Activated naive CD4-positive, alpha-beta T cell treated with anti-CD3 and anti-CD28 coated beads, Interleukin-2, amount 50 U/mL, for 72 hours (primary cell): Measurements from ENCODE around the gene NFKBIE. TPM values are rescaled to one million over a fixed set of nuclear protein-coding genes. Genes with fewer than 3 reads are reported as not detected.
A peak's percentile ranks its signal among the peaks of the same experiment; 100 is the strongest.

ENCODE experiments used
- ATAC-seq, 2 donors: fragments of 150-1000 bp; cut with Tn5 transposase; 2 replicates each; pipeline ENCODE4 v1.10.0; 2021; ENCODE audit warnings: mild to moderate bottlenecking in 2 of 2, moderate library complexity in 2 of 2
- DNase-seq, 2 donors: peaks; one replicate each; pipeline ENCODE4 v3.0.0; 2021 to 2022; ENCODE audit warnings: low spot score in 2 of 2
- H3K27ac Mint-ChIP-seq, 2 donors: one replicate each; pipeline ENCODE4 v1.8.0; 2022; ENCODE audit warnings: mild to moderate bottlenecking in 2 of 2, mixed read lengths in 2 of 2
- H3K36me3 Mint-ChIP-seq, 2 donors: one replicate each; pipeline ENCODE4 v1.8.0; 2022; ENCODE audit warnings: mixed read lengths in 2 of 2
- H3K9me3 Mint-ChIP-seq, 2 donors: one replicate each; pipeline ENCODE4 v1.8.0; 2022; ENCODE audit warnings: mixed read lengths in 2 of 2
- total RNA-seq, 2 donors: library from RNA; stranded (reverse); gene quantifications; one replicate each; pipeline ENCODE4 v1.2.3, GENCODE V29; 2022

Gene NFKBIE
- total RNA-seq, 2 donors from 2014 or later = 17.7 to 19.9 TPM

DNA sequence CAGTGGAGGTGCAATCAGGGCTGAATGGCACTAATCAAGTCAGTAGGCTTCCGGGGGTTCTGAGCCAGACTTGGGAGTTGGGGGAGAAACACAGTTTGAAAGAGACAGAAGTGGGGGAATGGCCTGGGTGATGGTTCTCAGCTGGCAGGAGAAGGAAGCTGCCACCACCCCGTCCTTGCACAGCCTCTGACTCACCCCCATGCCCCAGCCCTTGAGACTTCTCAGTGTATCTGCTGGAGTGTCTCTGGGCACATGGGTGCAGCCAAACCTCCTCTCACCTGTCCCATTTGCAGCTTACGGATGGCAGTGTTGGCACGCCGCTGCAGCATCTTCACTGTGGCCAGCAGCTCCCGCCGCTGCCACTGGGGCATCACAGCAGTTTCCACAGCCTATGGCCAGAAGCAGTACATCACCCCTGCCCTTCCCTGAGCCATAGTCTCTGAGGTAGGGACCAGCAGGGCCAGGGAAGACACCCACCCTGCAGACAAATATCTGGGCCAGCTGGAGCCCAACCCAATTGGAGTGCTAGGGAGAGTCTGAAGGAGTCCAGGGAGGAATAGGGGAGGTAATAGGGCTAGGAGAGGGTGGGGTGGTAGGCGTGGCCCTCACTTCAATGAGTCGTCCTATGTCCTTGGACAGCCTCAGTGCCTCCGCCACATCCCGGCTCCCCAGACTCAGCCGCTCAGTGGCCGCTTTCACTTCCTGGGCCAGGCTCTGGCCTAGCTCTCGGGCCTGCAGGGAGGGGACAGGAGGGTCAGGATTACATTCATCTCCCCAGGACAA, 36.6 kb upstream of the NFKBIE start:
- ATAC-seq (no peak), DNase-seq (no peak)
- Mint-ChIP-seq H3K36me3 (peaks cover 5 to 18% of the 10 kb centered on the region in 2 donors), H3K9me3 (no peaks in the 10 kb centered on the region), H3K27ac (peak overlapping the region in 1 of 2 donors; percentile 15)

DNA sequence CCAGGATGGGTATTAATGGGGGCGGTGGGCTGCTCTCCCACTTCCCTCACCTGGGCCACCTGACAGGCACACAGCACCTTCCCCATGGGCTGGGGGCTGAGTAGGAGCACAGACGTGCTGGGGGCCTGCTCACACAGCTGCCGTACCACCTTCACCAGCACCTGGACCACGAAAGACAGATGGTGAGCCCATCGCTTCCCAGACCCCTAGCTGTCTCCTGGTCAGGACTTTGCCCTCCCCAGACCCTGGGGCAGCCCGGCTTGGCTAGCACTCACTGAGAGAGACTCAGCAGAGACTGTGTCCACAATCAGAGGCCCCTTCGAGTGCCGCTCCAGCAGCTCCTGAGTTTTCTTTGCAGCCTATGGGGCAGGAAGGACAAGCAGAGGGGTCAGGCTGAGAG, 35.8 kb upstream of the NFKBIE start:
- ATAC-seq (no peak), DNase-seq (no peak)
- peak overlapping the region in 1 of 2 donors; percentile 26 for H3K27ac Mint-ChIP-seq
- H3K9me3 Mint-ChIP-seq = no peaks in the 10 kb centered on the region
- peaks cover 5 to 18% of the 10 kb centered on the region in 2 donors for H3K36me3 Mint-ChIP-seq

DNA sequence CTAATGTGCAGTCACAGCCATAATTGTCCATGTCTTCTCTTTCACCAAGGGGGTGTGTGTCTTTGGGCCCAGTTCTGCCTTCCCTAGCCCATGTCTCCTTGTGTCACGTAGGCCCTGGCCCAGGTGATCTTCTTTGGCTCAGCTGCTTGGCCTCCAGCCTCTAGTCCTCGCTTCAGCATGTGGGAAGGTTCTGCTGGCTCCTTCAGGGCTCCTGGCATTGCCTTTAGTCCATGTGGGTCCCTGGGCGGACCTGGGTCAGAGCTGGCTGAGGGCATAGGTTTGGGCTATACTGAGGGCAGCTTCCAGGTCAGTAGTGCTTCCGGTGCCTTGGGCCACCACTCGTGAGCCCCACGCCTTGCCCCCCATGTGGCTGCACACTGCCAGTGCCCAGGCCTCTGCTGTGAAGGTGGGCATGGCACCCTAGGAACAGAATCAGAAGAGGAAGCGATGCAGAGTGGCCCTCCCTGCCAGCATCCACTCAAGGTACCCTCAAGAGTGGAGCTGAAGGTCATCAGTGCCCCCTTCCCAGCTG, 35.0 kb upstream of the NFKBIE start:
- DNase-seq (no peak), ATAC-seq (no peak)
- H3K9me3 Mint-ChIP-seq = no peaks in the 10 kb centered on the region
- peak overlapping the region in 1 of 2 donors; percentile 26 for H3K27ac Mint-ChIP-seq
- peaks cover 5 to 11% of the 10 kb centered on the region in 2 donors for H3K36me3 Mint-ChIP-seq

DNA sequence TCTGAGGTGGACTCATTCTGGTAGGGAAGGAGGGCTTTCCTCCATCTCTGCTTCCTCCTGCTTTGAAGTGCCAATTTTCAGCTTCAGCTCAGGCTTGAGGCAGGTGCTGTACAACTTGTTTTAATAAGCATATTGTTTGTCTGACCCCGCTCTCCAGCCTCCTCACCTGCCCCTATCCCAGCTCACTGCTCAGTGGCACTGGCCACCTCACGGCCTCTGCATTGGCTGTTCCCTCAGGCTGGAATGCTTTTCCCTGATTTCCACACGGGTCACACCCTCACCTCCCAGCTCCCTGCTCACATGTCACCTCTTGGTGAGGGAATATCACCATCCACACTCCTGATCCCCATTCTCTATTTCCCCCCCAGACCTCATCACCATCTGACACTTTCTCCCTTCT, 33.5 kb upstream of the NFKBIE start:
- no peak overlapping the region for H3K27ac Mint-ChIP-seq
- ATAC-seq (no peak), DNase-seq (no peak)
- H3K9me3 Mint-ChIP-seq = no peaks in the 10 kb centered on the region
- peaks cover 5 to 11% of the 10 kb centered on the region in 2 donors for H3K36me3 Mint-ChIP-seq

DNA sequence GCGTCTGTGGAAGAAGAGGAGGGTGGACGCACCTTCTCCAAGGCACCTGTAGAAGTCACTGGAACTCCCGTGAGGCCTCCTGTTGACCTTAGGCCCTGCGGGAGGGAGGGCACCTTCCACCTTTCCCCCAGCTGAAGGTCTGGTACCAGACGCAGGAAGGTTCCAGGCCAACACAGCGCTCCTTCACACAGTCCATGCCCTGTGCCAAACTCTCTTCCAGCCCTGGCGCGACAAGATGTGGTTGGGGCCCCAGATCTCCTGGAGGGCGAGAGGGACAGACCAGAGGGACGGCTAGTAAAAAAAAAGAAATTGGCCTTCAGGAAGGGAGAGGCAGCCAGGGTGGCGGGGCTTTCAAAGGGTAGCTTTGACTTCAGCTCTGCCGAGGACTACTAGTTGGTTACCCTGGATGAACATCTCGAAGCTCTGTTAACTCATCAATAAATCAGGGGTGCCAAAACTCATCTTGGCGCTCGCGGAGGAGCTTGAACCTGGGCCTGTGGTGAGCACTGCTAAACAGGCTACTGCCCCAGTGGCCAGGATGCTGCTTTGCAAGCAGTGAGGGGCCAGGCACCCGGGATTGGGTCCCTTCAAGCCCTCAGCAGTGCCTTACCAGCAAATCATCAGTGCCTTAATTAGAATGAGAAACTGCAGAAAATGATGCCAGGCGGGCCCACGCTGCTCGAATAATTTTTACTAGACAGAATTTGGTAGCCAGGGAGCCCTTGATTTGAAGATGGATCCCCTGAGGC, 32.9 kb upstream of the NFKBIE start:
- Mint-ChIP-seq H3K9me3 (no peaks in the 10 kb centered on the region), H3K27ac (no peak overlapping the region), H3K36me3 (peaks cover 5 to 11% of the 10 kb centered on the region in 2 donors)
- ATAC-seq (no peak), DNase-seq (no peak)

DNA sequence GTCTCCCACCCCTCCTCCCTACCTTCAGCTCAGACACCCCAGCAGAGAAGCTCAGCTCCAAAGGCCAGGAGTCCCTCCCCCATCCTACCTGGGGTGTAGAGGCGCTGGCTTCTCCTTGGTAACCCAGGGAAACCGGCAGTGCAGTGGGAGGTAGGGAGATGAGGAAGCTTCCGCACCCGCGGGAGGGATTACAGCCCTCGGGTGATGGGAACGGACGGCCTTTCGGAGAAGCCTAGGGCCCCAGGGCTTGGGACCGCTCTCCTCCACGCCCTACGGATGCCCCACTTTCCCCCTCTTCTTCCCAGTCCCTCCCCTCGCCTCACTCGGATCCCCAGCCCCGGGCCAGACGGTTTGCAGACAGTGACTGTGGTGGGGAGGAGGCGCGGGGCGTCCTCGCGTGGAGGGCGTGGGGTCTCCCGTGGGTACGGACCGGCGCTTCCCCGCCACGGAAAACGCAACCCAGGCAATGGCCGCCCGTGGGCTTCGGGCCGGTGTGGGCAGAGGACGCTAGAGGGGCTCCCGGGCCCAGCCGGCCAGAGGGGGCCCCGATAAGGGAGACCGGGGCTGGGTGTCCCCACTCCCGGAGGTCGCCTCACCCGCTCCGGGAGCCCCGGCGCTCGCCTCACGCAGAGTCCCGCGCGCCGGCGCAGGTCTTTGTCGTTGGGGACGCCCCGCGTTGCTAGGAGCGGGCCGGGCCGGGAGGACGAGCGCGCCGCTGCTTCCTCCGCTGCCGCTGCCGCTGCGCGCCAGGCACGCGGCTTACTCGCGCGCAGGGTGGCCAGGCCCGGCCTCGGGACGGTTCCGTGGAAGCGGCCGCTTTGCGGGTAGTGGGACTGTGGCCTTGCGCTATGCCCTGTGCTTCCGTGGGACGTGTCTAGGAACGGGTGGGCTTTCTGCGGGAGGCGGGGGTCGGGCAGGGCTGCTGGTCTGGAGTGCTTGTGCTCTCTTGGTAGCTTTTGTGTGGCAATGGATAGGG, 32.0 kb upstream of the NFKBIE start:
- DNase-seq = peak in 1 of 2 donors; percentile 56
- Mint-ChIP-seq H3K9me3 (no peaks in the 10 kb centered on the region), H3K36me3 (peaks cover 5 to 11% of the 10 kb centered on the region in 2 donors), H3K27ac (no peak overlapping the region)
- ATAC-seq = peak; percentile 75 to 80

DNA sequence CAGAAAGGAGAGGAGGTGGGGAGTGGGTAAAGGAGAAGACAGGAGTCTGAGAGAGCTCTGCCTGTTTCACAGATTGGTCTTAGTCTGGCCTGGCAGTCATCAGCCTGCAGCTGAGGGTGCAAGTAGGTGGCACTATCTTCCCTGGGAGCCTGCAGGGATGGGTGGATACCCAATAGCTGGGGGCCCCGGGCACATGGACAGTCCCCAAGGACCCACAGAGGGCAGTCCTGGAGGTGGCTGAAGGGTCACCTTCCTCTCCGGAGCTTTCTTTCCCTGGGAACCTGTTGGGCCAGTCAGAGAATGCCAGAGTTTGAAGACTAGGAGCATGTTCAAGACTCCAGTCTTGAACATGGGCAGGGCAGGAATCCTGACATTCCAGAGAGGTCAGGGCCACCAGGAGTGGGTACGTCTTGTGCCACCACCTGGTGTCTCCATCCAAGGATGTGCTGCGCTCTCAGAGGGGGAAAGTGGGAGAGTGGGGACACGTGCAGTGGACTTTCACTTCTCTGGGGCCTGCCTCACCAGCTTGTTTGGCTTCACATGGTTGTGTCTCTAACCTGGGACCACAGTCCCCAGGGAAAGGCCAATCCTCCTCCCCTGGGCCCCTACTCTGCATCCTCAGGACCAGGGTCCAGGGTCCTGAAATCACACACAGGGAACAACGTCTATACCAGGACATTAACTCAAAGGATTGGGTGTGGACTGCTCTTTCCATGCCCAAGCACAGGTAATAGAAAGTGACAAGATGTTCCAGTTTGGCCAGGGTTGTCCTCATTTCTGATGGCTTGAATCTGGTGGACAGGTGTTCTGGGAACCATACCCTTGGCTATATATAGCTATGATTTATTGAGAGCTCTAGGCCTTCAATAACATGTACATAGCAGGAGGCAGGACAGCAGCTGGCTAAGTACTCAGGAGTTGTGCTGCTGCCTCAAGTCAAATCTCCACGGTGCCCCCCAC, 29.8 kb upstream of the NFKBIE start:
- peaks cover 0 to 1% of the 10 kb centered on the region in 2 donors for H3K36me3 Mint-ChIP-seq

DNA sequence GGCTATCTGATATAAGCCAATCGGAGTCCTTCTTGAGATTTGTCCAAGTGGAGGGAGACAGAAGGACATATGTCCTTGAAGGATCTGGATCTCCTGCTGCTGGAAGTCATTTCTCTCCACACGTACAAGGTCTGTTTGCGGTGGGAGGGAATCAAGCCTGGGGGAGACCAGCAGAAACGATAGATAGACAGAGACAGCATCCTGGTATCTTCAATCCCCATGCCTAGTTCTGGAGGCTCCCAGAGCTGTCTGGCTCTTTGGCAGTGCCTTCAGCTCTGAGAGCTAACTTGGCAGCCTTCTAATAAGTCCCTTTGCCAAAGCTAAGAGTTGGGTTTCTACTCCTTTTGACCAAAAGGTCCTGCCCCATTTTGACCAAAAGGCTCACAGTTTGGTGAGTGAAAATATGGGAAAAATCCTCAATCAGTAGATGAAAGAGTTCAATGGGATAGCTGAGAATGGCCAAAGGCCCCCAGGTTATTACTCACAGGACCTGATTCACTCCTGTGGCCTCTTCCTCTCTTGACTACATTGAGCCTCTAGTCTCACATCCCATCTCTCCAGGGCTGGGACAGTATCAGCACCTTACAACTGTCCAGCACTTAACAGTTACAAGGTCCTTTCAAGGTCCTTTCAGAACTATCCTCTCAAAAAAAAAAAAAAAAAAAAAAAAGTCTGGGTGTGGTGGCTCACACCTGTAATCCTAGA, 27.5 kb upstream of the NFKBIE start:
- no peak overlapping the region for H3K27ac Mint-ChIP-seq
- peak in 1 of 2 donors; percentile 42 for ATAC-seq

More for the DNA sequence above, 29.8 kb upstream of the NFKBIE start:
- ATAC-seq = no peak
- H3K27ac Mint-ChIP-seq = no peak overlapping the region
- DNase-seq = no peak
- no peaks in the 10 kb centered on the region for H3K9me3 Mint-ChIP-seq

DNA sequence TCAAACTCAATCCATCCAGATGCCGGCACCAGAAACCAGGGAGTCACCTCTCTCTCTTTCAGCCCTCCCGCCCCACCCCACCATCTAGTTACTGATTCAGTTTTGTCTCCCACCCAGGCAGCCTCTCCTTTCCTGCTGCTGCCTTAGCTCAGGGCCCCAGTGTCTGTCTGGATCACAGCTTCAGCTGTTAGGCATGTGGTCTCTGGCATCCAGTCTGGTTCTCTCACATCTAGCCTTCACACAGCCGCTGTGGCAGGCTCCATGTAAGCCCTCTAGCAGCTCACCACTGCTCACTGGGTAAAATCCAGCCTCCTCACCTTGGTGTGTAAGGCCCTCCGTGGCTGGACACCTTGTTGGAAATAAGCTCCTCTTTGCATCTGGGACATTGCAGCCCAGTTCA, 26.5 kb upstream of the NFKBIE start:
- ATAC-seq = peak in 1 of 2 donors; percentile 21
- Mint-ChIP-seq H3K27ac (no peak overlapping the region), H3K36me3 (no peaks in the 10 kb centered on the region), H3K9me3 (no peaks in the 10 kb centered on the region)
- no peak for DNase-seq

More for the DNA sequence above, 27.5 kb upstream of the NFKBIE start:
- Mint-ChIP-seq H3K9me3 (no peaks in the 10 kb centered on the region), H3K36me3 (no peaks in the 10 kb centered on the region)
- no peak for DNase-seq

DNA sequence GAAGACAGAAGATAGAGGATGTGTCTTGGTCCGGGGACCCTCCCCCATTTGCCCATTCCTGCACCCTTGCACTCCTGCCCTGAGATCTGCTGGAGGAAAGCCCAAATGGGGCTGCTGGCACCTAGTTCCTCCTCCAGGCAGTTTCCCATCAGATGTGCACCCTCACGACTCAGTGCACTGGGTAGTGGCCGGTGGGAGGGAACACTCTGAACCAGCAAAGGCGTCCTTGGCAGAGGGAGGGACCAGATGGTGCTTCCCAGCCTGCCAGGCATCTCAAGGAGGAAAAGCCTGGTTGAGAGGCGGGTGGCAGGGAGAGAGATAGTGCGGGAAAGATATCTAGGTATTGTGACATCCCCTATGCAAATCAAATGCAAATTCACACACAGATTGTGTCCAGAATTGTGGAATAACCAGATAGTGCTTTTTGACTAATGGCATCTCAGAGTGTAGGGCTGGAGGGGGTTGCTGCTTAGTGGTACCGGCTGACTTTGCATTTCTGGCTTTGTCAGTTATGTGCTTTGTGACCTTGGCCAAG, 24.4 kb upstream of the NFKBIE start:
- no peaks in the 10 kb centered on the region for H3K36me3 Mint-ChIP-seq
- no peaks in the 10 kb centered on the region for H3K9me3 Mint-ChIP-seq
- DNase-seq (no peak), ATAC-seq (no peak)
- no peak overlapping the region for H3K27ac Mint-ChIP-seq

DNA sequence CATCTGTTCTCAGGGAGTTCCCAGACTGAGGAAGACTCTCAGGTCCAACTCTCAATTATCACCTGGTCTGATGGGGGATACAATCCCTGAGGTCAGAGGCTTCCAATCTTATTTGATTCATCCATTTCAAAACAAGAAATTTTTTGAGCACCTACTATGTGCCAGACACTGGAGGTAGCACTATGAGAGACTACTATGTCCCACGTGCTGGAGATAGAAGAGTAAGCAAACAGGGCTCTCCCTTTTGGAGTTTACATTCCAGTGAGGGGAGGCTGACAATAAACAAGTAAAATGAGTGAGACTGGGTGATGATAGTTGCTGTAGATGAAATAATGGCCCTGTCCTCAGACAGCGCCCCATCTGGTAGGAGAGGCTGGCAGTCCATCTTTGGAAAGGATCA, 21.4 kb upstream of the NFKBIE start:
- no peaks in the 10 kb centered on the region for H3K36me3 Mint-ChIP-seq
- no peak overlapping the region for H3K27ac Mint-ChIP-seq
- no peaks in the 10 kb centered on the region for H3K9me3 Mint-ChIP-seq
- DNase-seq (no peak), ATAC-seq (no peak)

DNA sequence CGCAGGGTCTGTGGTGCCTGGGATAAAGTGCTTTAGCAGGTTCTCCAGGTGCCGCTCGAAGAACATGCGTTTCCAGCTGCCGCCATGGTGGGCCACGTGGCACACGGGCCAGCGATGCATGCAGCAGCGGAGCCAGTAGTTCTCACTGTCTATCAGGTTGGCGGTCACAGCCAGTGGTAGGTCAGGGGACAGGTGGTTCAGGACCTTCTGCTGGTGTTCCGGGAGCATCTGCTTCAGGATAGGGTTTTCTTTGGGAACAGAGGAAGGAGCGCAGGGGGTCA, 20.9 kb upstream of the NFKBIE start:
- Mint-ChIP-seq H3K36me3 (no peaks in the 10 kb centered on the region), H3K9me3 (no peaks in the 10 kb centered on the region), H3K27ac (no peak overlapping the region)
- DNase-seq (no peak), ATAC-seq (no peak)

DNA sequence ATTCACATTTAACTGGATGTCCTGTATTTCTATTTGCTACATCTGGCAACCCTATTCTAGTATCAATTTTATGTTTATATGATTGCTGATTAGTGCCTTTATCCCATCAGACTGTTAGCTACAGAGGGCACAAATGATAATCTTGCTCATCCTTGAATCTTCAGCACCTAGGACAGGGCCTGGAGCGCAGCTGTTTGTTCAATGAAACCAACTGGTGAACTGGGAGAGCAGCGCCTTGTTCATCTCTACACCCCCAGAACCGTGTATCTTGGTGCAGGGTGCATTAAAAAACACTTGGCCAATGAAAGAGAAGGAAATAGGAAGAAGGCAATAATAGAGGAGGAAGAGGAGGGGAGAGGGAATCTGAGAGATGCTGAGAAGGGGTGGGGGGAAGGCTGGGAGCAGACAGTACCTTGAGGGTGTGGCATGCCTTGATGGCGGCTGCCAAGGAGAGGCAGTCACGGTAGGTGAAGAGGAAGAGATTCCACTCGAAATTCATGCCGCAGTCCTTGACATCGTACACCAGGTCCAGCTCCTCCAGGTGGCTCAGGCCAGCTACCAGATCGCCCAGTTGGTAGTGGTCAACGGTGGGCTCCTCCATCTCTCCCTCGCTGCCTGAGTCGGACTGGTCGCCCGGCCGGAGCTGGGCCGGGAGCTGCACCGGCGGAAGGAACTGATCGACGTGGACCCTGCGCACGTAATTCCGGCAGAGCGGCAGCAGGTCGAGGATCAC, 20.4 kb upstream of the NFKBIE start:
- H3K36me3 Mint-ChIP-seq = no peaks in the 10 kb centered on the region
- no peak for DNase-seq
- no peak for ATAC-seq
- no peak overlapping the region for H3K27ac Mint-ChIP-seq
- no peaks in the 10 kb centered on the region for H3K9me3 Mint-ChIP-seq

DNA sequence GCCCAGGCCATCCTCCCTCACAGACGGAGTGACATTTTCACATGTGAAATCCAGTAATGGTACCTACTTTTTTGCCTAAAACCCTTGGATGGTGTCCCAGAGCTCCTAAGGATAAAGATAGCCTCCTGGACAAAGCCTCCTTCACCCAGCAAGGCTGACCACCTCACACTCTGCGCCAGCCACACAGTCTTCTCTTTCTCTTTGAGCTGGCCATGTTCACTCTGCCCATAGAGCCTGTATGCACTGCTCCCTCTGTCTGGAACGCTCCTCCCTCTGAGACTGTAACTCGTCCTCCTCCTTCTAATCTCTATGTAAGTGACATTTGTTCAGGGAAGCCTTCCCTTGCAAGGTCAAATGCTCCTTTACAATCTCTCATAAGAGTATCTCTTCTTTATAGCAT, 19.5 kb upstream of the NFKBIE start:
- ATAC-seq (no peak), DNase-seq (no peak)
- Mint-ChIP-seq H3K9me3 (no peaks in the 10 kb centered on the region), H3K27ac (no peak overlapping the region), H3K36me3 (no peaks in the 10 kb centered on the region)
